SH-SY5Y (cell line): ENCODE data around the gene BTBD9.

ENCODE experiments used
- GATA2 ChIP-seq: IDR thresholded peaks from 2 replicates; pipeline ENCODE4 v1.6.1; 2011; ENCODE audit warnings: mild to moderate bottlenecking, low read depth, low read length
- GATA3 ChIP-seq: IDR thresholded peaks from 2 replicates; pipeline ENCODE4 v1.6.1; 2011; ENCODE audit warnings: low read depth, mild to moderate bottlenecking, low read length, moderate library complexity

GRCh38 chr6:38413102-38413800, 226.5 kb downstream of the BTBD9 start:
- no peak for TF ChIP-seq GATA3
- TF ChIP-seq GATA2: no peak
